ENCODE data around the gene SLC7A1. TPM values are rescaled to one million over a fixed set of nuclear protein-coding genes. Genes with fewer than 3 reads are reported as not detected.

The SLC7A1 gene
- total and polyA plus RNA-seq, 7 donors: 0.79 to 14.7 (median 3.2) TPM

DNA sequence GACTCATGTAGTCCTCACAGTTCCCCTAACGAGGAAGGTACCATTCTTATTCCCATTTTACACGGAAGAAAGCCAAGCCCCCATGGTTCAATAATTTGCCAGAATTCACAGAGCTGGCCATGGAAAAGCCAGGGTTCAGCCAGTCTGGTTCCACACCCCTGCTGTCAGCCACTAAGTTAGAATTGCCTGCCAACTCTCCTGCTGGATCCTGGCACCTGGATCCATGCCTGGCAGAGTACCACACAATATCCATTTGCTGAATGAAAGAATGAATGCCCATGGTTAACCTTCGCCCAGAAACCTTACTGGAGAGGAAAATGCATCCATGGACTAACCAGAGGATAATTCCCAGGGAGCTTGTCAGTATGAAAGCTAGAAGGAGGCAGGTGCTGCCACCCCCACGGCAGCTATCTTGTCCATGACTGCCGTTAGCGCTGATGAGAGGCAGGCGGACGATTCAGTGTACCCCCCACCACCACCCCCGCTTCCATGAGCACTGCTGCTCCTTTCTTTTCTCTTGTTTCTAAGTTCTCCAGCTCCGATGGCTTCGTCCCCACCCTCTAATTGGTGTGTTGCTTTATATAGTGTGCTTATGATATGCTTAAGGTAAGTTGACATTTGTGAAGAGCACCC is 114.5 kb downstream of the SLC7A1 start:
- Histone ChIP-seq H3K9me3 (no peaks in the 10 kb centered on the region), H3K27me3 (ENCODE audit: insufficient read depth in 3 of 3, low read length in 2 of 3) (no peaks in the 10 kb centered on the region), H3K4me3 (no peak overlapping the region), H3K36me3 (ENCODE audit: insufficient read depth in 1 of 2, low read depth in 1 of 2) (no peaks in the 10 kb centered on the region), H3K4me1 (no peaks in the 10 kb centered on the region), H3K27ac (no peak overlapping the region)
- intact Hi-C loops (cut with DNase I): no loop called here
- TF ChIP-seq, protein P1, sequence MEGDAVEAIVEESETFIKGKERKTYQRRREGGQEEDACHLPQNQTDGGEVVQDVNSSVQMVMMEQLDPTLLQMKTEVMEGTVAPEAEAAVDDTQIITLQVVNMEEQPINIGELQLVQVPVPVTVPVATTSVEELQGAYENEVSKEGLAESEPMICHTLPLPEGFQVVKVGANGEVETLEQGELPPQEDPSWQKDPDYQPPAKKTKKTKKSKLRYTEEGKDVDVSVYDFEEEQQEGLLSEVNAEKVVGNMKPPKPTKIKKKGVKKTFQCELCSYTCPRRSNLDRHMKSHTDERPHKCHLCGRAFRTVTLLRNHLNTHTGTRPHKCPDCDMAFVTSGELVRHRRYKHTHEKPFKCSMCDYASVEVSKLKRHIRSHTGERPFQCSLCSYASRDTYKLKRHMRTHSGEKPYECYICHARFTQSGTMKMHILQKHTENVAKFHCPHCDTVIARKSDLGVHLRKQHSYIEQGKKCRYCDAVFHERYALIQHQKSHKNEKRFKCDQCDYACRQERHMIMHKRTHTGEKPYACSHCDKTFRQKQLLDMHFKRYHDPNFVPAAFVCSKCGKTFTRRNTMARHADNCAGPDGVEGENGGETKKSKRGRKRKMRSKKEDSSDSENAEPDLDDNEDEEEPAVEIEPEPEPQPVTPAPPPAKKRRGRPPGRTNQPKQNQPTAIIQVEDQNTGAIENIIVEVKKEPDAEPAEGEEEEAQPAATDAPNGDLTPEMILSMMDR (IDR thresholded peaks at IDR 0.05): no peak
- DNase-seq (no peak), ATAC-seq (no peak)
- 65 to 70% (median 68%) methylated on average over 11 of the region's 11 CpGs for WGBS, 3 donors

DNA sequence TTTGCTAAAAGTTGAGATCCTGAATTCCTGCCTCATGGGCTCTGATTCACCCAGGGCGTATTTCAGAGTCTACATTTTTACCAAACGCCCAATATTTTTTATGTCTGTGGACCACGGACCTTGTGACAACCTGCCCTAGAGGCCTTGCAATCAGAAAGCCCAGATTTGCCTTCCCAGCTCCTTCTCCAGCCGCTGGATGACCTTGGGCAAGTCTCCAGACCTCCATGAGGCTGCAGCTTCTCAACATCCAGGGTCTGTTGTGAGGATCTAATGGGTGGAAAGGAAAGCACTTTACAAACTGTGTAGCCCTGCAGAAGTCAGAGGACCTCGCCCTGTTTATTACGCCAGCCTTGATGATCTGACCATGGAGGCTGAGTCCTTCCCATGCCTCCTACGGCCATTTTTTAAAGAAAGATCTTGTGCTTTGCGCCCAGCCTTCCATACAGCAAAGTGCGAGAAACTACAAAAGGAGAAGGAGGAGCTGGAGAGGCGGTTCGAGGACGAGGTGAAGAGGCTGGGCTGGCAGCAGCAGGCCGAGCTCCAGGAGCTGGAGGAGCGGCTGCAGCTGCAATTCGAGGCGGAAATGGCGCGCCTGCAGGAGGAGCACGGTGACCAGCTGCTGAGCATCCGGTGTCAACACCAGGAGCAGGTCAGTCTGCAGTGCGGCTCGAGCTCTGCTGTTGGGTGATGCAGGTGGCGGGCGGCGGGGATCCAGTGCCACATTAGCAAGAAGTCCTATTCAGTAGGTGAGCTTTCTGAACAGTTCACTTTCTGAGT is 115.6 kb downstream of the SLC7A1 start:
- DNase-seq (no peak), ATAC-seq (no peak)
- TF ChIP-seq, protein P1 (IDR thresholded peaks at IDR 0.05): no peak
- Histone ChIP-seq H3K4me3 (no peak overlapping the region), H3K27ac (no peak overlapping the region), H3K27me3 (ENCODE audit: insufficient read depth in 3 of 3, low read length in 2 of 3) (no peaks in the 10 kb centered on the region), H3K36me3 (ENCODE audit: insufficient read depth in 1 of 2, low read depth in 1 of 2) (no peaks in the 10 kb centered on the region), H3K4me1 (no peaks in the 10 kb centered on the region), H3K9me3 (no peaks in the 10 kb centered on the region)
- 52 to 60% (median 55%) methylated on average over 25 of the region's 25 CpGs for WGBS, 3 donors
- intact Hi-C loops (cut with DNase I): no loop called here

DNA sequence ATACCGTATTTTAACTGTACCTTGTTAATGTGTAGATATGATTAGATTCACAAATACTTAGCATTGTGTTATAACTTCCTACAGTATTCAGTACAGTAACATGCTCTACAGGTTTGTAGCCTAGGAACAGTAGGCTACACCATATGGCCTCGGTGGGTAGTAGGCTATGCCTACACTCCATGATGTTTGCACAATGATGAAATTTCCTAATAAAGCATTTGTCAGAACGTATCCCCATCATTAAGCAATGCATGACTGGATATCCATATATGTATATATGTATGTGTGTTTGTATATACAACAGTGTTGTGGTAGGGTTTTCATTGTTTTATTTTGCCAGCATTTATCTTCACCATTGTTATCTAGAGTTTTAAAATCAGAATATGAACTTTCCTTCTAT is 119.4 kb downstream of the SLC7A1 start:
- DNase-seq (no peak), ATAC-seq (no peak)
- H3K36me3 ChIP-seq (ENCODE audit: insufficient read depth in 1 of 2, low read depth in 1 of 2): no peaks in the 10 kb centered on the region
- intact Hi-C loops (cut with DNase I): no loop called here
- 87 to 91% (median 91%) methylated on average over 3 of the region's 3 CpGs for WGBS, 3 donors
- no peaks in the 10 kb centered on the region for H3K27me3 ChIP-seq (ENCODE audit: insufficient read depth in 3 of 3, low read length in 2 of 3)
- TF ChIP-seq, protein P1 (IDR thresholded peaks at IDR 0.05): no peak
- no peak overlapping the region for H3K27ac ChIP-seq
- H3K9me3 ChIP-seq: no peaks in the 10 kb centered on the region
- H3K4me3 ChIP-seq: no peak overlapping the region
- H3K4me1 ChIP-seq: no peaks in the 10 kb centered on the region

DNA sequence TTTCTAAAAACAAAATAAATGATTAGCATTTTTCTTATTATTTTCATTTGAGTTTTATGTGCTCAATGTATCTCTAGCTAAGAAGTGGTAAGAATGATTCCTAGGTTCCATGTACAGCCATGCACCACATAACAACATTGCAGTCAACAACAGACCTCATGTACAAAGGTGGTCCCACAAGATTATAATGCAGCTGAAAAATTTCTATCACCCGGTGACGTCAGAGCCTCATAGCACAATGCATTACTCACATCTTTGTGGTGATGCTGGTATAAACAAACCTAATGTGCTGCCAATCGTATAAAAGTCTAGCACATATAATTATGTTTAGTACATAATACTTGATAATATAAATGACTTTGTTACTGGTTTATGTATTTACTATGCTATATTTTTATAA is 120.5 kb downstream of the SLC7A1 start:
- 77 to 88% (median 78%) methylated on average over 3 of the region's 3 CpGs for WGBS, 3 donors
- no peak for ATAC-seq
- Histone ChIP-seq H3K4me1 (no peaks in the 10 kb centered on the region), H3K36me3 (ENCODE audit: insufficient read depth in 1 of 2, low read depth in 1 of 2) (no peaks in the 10 kb centered on the region), H3K27me3 (ENCODE audit: insufficient read depth in 3 of 3, low read length in 2 of 3) (no peaks in the 10 kb centered on the region), H3K9me3 (no peaks in the 10 kb centered on the region), H3K27ac (no peak overlapping the region), H3K4me3 (no peak overlapping the region)
- intact Hi-C loops (cut with DNase I): no loop called here
- TF ChIP-seq, protein P1 (IDR thresholded peaks at IDR 0.05): no peak
- DNase-seq: no peak

Measured in psoas muscle (tissue), 8 donors.